Activated T-helper 9 cell treated with anti-CD3 and anti-CD28 coated beads, Interleukin-2, amount 50 U/mL, for 16 hours (primary cell): ENCODE measurements around the gene RASD1.
"Not testable (repeated sequence)": the region's sequence is repeated elsewhere in the genome, so short reads cannot be mapped to it uniquely, and the experiment has no call there.

Source experiments
- DNase-seq: peaks from one replicate; pipeline ENCODE4 v3.0.0-alpha.2; 2020; ENCODE audit warnings: low read depth

RASD1 gene

DNA sequence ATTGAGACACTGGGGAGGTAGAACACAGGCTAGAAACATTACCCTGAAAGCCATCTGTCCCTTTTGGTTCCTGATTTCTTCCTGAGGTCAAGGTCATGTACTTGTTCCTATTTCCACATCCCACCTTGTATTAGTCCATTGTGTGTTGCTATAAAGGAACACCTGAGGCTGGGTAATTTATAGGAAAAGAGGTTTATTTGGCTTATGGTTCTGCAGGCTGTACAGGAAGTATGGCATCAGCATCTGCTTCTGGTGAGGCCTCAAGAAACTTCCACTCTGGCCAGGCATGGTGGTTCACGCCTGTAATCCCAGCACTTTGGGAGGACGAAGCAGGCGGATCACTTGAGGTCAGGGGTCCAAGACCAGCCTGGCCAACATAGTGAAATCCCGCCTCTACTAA is 26.8 kb downstream of the RASD1 start:
- DNase-seq = no peak

DNA sequence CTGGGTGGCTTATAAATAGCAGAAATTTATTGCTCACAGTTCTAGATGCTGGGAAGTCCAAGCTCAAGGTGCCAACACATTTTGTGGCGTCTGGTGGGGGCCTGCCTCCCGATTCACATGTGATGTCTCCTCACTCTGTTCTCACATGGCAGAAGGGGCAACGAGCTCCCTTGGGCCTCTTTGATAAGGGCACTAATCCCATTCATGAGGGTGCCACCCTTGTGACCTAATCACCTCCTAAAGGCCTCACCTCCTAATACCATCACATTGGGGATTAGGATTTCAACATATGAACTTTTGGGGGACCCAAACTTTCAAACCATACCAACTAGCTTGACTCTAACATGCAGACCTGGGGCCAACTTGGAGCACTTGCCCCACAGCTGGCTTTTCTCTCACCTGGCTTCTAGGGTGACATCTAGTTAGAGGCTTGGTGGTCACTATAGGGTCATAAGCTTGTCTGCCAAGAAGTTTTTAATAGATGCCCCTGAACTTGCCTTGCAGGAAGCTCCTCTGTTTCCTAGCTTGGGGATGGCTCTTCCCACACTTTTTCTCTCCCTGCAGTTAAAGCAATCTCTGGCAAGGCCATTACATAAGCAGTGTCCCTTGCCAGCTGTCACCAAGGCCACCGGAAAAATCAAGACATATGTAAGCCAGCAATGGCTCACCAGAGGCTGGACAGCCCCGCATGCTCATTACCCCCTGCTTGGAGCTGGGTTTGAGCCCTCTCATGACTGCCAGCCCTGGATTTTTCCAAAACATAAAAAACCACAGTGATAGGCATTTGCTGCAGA is 27.8 kb downstream of the RASD1 start:
- DNase-seq = no peak

DNA sequence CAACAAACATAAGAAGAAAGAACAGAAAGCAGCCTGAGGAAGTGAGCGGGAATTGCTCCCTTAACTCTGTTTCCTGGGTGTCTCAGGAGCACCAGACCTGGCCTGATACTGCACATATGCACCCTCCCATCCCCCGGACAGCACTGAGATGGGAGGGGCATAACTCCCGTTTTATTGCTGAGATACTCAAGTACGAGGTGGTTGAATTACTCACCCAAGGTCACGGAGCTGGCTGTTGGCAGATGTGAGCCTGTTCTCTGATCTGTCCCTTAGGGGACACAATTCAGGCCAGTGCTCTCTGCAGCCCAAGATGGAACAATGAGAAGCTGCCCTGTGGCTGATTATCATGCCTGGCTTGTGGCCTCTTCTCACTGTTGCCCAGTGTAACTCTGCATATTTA is 28.5 kb downstream of the RASD1 start:
- DNase-seq = no peak

DNA sequence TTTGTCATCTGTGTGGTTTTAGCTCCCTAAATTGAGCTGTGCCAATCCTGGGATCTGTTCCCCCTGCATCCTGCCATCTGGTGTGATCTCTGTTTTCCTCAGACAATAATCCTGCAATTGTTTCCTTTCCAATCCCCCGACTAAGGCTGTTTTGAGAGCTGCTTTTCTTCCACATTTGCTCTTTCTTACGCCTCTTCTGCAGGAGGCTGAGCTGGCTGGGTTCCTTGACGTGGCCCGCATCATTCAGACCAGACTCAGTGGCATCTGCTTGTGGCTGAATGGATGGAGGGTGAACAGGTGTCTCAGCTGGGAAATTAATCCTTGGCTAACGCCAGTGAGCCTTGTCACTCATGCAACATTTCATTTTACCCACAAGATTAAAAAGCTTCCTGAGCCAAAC is 29.2 kb downstream of the RASD1 start:
- no peak for DNase-seq

DNA sequence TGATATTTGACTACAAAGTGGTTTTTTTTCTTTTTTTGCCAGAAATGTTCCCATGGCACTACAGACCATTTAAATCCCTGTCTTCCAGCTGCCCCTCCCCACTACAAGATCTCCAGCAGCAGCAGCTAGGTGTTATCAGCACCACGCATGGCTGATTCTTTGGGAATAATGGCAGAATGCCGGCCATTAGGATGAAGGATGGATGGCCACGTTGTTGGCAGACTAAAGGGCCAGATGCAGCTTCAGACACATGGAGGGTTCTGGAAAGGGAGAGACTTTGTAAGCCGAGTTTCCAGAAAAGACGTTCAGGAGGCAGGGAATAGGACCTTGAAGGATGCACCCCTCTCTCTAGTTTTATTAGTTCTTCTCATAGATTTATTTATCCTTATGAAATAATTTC is 29.7 kb downstream of the RASD1 start:
- no peak for DNase-seq

DNA sequence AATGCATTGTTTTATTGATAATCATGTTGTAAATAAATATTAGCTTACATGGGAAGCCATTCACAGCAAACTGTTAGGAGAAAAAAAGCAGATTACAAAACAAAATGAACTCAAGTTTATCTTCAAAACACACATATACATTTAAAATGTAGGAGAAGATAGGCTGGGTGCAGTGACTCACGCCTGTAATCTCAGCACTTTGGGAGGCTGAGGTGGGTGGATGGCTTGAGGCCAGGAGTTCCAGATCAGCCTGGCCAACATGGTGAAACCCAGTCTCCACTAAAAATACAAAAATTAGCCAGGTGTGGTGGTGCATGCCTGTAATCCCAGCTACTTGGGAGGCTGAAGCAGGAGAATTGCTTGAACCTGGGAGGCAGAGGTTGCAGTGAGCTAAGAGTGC is 30.3 kb downstream of the RASD1 start:
- not testable (repeated sequence) for DNase-seq

DNA sequence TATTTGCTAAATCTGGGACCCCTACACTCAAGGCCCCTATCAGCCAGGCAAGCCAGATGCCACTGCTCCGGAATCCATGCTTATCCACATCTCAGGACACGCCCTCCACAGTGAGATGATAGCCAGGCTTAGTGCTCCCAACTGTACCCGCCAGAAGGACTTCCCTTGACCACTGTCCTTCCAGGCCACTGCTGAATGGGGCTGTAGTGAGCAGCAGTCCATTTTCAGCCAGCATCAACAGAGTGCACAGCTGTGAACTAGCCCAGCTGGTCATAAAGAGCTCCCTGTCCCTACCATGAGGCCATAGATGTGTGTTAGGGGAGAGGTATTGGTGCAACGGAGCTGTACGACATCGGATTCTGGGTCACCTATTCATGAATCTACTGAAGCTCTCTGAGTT is 32.4 kb downstream of the RASD1 start:
- DNase-seq = no peak

DNA sequence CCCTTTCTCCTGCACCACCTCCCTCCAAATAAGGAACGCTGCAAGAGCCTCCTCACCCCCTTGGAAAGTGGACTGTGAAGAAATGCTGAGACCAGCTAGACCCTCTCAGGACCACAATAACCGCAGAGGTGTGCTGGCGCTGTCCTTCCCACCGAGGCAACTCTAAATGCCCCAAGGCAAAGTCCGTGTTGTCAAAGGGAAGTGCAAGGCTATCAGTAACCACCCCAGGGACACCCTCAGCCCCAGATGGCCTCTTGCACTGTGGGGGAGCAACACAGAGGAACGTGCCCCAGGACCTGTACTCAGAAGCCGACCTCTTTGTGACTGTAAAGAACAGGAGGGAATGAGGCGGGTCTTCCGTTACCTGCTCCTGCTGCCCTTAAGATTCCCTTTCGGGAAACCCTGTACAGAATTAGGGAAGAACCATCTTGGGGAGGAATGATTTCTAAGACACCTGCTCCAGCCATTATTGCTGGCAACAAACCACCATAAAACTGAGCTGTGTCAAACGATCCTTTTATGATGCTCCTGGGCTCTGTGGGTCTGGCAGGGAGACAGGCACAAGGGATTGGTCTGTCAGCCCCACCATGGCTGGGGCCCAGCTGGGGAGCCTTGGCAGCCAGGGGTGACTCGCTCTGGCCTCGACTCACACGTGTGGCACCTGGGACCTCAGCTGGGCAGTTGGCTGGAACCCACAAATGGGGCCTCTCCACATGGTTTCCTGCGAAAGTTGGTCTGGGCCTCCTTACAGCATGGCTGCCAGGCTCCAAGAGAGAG is 34.0 kb downstream of the RASD1 start:
- no peak for DNase-seq

DNA sequence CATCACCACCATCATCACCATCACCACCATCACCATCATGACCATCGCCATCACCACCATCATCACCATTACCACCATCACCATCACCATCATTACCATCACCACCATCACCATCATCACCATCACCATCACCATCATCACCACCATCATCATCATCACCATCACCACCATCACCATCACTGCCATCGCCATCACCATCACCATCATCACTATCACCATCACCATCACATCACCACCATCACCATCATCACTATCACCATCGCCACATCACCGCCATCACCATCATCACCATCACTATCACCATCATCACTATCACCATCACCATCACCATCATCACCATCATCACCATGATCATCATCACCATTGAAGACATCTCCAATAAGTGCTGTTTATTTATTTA is 36.2 kb downstream of the RASD1 start:
- DNase-seq = no peak

DNA sequence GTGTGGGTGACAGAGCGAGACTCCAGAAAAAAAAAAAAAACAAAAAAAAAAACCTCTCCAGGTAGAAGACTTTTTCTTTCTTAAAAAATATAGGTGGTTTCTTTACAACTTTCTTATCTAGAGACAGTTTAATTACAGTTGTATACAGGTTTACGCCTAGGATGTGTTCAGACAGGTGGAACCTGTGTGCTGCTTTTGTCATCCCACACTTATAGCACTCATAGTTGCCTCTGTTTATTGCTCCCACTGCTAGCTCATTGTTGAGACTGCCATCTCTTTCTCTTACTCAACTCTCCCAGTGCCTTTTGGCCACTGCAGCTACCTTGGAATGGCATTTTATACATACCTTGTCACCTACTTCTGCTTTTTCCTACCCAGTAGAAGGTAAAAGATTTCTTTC is 38.5 kb downstream of the RASD1 start:
- no peak for DNase-seq

DNA sequence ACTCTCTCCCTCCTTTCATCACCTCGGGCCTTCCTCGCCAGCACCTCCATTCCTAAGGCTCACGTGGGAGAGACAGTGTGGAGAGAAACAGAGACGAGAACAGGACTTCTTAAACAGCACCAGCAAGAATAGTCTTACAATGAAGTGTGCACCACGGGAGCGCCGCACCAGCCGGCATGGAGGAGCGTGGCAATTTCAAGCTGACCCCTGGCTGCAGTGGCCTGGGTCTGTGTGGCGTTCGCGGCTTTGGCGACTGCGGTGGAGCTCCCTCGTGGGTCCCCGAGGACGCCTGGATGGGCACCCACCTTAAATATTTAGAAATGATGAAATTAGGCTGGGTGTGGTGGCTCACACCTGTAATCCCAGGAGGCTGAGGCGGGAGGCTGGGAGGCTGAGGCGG is 39.9 kb downstream of the RASD1 start:
- DNase-seq = no peak

DNA sequence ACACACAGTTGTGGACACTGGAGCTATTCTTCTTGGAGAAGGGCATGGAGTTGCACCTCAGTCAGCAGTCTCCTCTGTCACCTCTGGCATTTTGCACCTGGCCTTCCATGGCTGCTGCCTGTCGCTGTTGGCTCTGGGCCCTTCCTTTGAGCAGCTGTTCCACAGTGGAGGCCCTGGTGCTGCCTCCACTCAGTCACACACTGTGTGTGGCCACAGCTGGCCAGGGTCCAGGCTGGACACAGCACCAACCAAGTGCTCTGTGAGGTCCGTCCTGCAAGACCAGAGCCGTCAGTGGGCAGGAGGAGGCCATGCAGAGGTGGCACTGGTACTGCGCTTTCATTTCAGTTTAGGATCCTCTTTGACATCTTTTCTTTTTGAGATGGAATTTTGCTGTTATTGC is 41.0 kb downstream of the RASD1 start:
- DNase-seq = no peak

DNA sequence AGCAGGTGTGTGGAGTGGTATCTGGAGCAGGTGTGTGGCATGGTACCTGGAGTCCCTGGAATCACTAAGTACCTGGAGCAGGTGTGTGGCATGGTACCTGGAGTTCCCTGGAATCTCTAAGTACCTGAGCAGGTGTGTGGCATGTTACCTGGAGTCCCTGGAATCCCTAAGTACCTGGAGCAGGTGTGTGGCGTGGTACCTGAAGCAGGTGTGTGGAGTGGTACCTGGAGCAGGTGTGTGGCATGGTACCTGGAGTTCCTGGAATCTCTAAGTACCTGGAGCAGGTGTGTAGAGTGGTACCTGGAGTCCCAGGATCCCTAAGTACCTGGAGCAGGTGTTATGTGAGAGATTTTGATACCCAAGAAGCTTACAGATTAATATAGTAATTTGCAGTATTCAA is 41.5 kb downstream of the RASD1 start:
- DNase-seq = not testable (repeated sequence)

DNA sequence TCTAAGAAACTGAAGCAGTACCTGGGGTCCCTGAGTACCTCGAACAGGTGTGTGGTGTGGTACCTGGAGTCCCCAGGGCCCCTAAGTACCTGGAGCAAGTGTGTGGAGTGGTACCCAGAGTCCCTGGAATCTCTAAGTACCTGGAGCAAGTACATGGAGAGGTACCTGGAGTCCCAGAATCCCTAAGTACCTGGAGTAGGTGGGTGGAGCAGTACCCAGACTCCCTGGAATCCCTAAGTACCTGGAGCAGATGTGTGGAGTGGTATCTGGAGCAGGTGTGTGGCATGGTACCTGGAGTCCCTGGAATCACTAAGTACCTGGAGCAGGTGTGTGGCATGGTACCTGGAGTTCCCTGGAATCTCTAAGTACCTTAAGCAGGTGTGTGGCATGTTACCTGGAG is 41.9 kb downstream of the RASD1 start:
- DNase-seq = no peak

DNA sequence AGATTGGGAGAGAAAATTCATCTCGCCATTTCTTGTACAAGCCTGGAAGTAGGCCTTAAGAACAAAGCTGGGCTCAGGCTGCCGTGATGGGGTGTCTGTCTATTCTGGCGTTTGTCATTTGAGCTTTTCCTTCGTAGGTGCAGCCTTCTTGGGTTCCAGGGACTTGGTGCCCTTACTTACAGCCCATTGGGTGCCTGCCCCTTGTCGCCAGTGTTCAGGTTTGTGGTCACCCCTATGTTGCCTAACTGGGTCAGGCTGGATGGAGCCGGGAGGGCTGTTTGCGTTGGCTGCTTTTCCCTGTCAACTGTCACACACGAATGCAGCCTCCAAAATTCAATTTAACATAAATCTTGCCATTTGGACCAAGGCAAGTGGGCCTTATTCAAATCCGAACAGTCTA is 43.1 kb downstream of the RASD1 start:
- no peak for DNase-seq

DNA sequence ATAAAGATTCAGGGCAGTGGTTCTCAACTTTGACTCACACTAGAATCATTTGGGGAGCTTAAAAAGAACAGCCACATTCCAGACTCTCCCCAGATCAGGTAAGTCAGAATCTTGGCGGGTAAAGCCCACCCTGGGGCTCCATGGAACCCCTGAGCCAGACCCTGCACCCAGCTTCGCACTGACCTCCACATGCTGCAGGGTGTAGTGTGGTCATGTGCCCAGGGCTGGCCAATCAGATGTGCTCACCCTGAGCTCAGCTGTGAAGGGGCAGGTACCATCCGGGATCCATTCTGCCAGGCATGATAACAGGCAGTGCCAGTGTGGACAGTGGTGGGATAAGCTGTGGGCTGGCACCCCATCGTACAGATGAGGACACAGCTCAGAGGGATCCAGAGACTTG is 47.5 kb downstream of the RASD1 start:
- DNase-seq = no peak

DNA sequence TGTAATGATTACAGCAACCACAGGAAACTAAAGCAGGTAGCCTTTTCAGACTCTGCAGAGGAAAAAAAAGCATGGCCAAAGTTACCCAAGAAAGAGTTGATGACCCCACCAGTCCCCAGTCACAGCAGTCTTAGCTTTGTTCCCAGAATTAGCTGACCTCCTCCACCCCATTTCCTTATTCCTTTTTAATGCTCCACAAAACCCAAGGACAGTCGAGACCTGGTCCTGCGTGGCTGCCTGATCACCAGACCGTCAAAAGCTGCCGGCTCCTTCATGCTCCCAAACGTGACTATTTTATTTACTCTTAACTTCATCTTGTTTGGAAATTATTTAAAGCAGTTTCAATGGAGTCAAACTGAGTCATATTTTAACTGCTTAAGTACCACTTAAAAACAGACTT is 48.1 kb downstream of the RASD1 start:
- DNase-seq = no peak

DNA sequence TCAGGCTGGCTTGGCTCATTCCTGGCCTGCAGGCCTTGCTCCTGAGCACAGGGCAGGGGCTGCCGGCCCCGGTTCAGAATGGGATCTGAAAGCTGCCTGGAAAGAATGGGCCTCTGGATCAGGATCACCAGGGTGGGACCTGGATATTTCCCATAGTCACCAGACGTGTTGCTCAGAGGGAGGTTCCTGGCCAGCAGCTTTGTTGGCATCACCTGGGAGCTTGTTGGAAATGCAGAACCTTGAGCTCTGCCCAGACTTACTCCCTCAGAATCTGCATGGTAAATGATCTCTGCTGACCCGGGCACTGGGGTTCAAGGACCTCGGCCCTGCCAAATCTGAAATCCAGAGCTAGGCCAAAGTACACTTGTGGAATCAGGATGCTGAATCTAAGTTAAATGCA is 48.9 kb downstream of the RASD1 start:
- no peak for DNase-seq

DNA sequence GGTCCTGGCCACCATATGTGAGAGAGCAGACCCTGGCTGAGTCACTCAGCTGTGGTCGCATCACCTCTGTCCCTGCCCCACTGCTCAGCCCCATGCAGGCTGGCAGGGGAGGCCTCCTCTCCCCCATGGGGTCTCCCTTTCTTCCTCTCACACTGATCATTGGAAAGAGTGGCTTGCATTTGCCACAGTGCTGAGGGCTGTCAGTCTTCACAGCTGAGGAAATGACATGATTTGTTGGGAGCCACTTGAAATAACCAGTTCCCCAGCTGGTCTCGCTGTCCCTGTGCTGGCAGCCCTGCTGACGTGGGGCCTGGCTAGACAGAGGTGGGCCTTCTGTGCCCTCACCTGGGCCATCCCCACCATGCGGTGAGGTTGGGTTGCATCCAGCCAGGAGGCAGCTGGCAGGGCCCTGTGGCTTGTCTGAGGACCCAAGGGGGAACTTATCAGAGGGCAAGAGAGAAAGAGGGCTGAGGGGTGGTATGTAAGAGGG is 49.5 kb downstream of the RASD1 start:
- no peak for DNase-seq

DNA sequence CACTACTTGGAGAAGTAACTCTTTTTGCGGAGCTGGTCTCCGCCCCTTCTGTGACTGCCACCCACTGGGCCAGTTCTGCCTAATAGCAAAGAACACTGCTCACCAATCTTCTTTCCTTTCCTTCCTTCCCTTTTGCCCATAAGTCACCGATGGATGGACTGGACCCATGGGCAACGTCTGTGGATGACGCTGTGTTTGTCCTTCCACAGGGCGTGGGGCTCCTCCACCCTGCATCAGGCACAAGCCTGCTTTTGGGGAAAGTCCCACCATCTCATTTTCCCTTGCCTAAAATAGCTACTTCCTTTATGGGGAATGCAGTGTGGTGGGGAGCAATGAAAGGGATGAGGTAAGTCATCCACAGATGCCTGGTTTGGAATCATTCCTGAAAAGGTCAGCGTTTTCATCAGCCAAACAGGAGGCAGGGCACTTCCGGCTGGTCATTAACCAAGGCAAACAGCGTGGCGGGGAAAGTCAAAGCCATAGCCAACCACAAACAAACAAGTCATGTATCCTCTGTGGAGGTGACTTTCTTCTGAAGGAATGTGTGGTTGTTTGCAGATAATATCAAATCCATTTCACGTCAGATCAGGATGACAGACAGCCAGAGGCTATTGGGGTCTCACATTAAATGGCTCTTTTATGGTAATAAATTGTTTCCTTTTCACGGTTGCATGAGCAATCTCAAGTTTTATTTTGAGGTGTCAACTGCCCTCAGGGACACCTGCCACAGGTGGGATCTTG is 50.1 kb downstream of the RASD1 start:
- no peak for DNase-seq

DNA sequence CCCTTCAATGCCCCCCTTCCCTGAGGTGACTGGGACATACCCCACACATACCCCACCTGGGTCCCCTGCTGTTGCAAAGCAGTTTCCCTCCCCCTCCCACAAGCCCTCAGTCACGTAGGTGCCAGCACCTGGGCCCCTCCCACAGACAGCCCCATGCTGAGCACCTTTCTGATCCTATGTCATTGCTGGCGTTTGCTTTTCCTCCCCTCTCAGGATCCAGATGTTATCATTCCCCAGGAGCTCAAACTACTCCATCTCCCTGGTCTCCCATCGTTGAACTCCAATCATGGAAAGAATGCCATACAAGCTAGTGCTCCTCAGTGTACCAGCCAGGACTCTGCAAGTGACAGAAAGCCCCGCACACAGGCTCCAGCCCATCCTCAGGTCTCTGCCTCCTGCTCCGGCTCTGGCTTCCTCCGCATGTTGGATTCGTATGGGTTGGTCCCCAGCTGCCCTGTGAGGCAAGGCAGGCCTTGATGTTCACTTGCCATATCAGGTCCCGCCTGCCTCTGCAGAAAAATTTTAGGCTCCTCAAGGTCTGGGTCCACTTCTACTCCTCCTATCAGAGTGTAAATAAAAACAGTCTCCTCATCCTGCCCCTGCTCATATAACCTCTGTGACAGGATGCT is 50.8 kb downstream of the RASD1 start:
- no peak for DNase-seq
